ENCODE results near the gene SORD.

DNA sequence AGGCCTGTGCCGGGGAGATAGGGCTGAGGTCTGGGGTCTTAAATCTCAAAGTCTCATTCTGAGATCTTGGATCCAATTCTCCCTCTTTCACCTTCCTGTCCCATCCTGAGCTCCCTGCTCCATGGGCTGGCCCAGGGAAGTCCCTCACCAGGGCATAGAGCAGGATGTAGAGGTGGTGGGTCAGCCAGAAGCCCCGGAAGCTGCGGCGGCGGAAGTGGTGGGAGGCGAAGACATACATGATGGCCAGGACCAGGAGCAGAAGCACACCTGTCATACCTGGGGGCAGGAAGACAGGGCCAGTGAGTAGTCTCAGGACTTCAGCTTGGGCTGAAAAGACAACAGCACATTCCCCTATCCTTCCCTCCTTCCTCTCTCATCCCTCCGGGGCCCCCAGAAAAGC, 74.5 kb downstream of the SORD start:
- TF ChIP-seq, protein P1, sequence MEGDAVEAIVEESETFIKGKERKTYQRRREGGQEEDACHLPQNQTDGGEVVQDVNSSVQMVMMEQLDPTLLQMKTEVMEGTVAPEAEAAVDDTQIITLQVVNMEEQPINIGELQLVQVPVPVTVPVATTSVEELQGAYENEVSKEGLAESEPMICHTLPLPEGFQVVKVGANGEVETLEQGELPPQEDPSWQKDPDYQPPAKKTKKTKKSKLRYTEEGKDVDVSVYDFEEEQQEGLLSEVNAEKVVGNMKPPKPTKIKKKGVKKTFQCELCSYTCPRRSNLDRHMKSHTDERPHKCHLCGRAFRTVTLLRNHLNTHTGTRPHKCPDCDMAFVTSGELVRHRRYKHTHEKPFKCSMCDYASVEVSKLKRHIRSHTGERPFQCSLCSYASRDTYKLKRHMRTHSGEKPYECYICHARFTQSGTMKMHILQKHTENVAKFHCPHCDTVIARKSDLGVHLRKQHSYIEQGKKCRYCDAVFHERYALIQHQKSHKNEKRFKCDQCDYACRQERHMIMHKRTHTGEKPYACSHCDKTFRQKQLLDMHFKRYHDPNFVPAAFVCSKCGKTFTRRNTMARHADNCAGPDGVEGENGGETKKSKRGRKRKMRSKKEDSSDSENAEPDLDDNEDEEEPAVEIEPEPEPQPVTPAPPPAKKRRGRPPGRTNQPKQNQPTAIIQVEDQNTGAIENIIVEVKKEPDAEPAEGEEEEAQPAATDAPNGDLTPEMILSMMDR (IDR thresholded peaks at IDR 0.05; ENCODE audit: low read depth, low read length): no peak
- no peak for TF ChIP-seq EZH2phosphoT487 (IDR thresholded peaks at IDR 0.05; ENCODE audit: low read depth)
